Adrenal gland (tissue), 5 donors: Measurements from ENCODE around the gene CDK2AP2.

Source experiments
- CTCF ChIP-seq, 6 experiments: fragments of 450-650 bp in 4 of 6; fragments of 200-600 bp in 2 of 6; sonication (generic) in 1 of 6; IDR thresholded peaks; 1 replicate in 5 of 6; 2 replicates in 1 of 6; pipeline versions ENCODE4 v1.5.1 to v1.8.0; 2016 to 2021; ENCODE audit warnings: antibody characterized with exemption in 6 of 6, mild to moderate bottlenecking in 2 of 6, moderate library complexity in 1 of 6
- POLR2A ChIP-seq, 2 donors: fragments of 450-650 bp; IDR thresholded peaks; one replicate each; pipeline ENCODE4 v1.6.1; 2017; ENCODE audit warnings: antibody characterized with exemption in 2 of 2, mild to moderate bottlenecking in 2 of 2, moderate library complexity in 1 of 2
- donor health status: DM: no; HTN: no; CAD: no.

GRCh38 chr11:67465189-67465510, 42.8 kb downstream of the CDK2AP2 start:
- no peak for TF ChIP-seq CTCF (IDR thresholded peaks at IDR 0.05)
- TF ChIP-seq POLR2A (IDR thresholded peaks at IDR 0.05) = no peak
